HG02981 (cell line): ENCODE data around the gene RYR3.

Source experiments
- ATAC-seq: cut with Tn5 transposase; IDR thresholded peaks from one replicate; pipeline ENCODE4 v1.9.1; 2021; ENCODE audit warnings: mild to moderate bottlenecking, moderate library complexity; ENCODE audit not compliant: unreplicated experiment

The RYR3 gene

DNA sequence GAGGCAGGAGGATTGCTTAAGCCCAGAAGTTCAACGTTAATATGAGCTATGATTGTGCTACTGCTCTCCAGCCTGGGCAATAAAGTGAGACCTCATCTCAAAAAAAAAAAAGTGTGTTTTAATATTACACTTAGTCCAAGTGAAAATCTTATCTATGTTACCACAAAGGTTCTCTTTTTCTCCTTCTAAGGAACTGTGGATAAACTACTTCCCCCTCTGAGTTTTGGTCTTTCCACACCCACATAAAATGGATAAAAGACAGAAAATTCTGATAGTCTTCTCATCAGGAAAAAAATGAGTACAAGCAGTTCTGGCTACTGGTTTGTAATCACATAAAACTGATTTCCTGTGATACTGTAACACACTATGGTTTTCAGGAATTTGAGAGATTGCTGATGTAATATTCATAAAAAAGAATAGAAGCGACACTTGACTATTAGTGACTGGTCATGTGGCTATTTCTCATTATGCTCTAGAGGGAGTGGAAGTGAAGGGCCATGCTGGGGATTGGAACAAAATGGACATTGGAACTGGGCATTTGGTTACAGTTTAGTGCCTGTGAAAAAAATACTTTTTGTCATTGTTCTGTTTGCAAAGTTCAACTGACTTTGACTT is 68.2 kb downstream of the RYR3 start:
- no peak for ATAC-seq

DNA sequence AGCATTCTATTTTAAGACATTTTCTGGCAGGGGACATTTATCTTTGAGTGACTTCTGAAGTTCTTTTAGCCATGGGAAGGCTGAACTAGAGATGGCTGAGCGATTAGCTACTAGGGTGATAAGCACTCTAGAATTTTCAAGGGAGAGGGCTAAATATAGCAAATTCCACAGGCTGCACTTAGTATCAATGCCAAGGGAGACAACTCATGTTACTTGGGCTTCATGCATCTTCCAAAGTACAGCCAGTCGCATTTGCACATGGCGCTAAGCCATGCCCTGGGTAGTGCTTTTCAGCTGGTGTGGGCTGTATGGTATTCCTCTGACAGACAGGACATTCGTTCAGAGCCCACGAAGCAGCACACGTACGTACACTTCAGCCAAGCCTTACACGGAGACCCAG is 69.6 kb downstream of the RYR3 start:
- ATAC-seq: no peak

DNA sequence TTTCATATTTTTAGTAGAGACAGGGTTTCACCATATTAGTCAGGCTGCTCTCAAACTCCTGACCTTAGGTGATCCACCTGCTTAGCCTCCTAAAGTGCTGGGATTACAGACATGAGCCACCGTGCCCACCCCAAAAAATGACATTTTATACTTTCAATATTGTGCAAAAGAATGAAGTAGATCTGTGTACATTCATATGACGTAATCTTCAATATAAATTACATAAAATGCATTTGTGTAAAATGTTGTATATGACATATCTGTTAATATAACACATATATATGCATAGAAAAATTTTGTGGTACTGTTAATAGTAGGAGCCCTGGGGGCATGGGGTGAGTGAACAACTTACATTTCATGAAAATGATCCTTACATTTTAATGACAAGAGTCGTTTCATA is 71.7 kb downstream of the RYR3 start:
- ATAC-seq: no peak

DNA sequence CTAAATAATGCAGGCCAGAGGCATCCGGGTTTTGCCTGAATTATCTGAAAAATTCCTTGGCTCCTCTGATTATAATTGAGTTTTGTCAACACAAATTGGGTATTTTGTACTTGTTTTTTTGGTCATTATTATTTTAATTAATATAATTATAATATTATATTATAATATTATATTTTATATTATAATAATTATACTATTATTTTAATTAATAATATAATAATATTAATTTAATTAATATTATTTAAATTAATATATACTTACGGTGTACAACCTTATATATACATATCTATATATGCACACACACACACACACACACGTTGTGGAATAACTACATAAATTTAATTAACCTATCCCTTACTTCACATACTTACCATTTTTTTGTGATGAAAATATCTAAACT is 73.5 kb downstream of the RYR3 start:
- no peak for ATAC-seq

DNA sequence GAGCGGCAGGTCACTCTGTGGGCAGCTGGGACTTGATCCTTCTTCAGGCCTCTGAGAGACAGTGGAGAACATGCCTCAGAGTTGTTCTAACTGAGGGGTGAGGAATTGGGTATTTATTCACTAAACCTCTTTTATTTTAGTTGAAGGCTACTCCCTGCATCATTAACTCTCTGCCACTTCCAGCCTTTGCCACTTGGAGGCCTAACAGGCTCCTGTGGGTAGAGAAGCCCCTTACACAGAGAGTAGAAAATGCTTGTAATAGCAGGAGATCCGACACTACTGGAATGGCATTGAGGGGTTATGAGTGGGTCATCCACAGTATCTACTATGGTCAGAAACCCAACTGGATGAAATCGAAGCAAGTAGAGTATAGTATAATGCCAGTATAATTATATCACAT is 81.7 kb downstream of the RYR3 start:
- no peak for ATAC-seq

DNA sequence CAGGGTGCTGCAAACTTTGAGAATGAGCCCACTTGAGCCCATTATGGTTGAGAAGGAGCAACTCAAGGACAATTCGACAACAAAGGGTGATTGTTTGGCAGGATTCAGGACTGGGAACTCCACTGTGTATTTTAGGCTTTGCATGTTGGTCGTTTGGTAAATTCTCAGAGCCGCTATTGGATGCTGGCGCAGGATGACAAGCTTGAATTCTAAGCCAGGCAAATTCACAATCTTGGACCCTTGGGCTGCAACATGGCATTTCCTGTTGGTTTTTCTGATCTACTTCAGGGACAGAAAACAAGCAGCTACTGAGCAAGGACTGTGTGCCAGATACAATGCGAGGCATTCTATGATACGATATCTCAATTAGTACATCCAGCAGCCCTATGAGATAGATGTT is 82.8 kb downstream of the RYR3 start:
- no peak for ATAC-seq

DNA sequence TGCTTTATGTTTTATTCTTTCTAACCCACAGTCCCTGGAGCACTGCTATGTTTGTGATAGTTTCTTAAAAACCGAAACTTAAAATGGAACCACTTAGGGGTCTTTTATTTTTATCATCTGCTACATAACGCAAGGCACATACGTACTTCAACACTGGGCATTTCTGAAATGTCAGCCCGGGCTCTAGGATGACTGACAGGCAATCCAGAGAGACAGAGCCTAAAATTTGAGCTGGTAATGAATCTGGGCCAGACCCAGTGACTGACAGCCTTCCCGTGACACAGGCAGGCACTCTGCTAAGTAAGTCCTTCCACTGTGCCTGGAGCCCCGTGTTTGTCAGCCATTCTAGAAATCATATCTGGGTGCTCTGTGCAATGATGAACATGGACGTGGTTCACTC is 84.6 kb downstream of the RYR3 start:
- ATAC-seq: no peak

DNA sequence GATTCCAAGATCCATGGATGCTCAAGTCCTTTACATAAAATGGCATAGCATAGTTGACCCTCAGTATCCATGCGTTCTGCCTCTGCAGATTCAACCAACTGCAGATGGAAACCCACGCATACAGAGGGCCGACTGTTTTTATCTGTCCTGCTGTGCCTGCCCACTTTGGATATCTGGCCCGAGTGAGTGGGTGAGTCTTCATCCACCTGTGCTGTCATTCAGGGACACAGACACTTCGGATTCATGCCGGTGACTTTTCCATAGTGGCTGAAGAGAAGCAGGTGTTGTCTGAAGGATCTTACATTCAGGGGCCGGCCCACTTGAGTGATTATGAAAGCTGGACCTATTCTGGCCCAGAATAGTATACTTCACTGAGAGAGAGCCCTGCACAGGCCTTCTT is 85.1 kb downstream of the RYR3 start:
- no peak for ATAC-seq

DNA sequence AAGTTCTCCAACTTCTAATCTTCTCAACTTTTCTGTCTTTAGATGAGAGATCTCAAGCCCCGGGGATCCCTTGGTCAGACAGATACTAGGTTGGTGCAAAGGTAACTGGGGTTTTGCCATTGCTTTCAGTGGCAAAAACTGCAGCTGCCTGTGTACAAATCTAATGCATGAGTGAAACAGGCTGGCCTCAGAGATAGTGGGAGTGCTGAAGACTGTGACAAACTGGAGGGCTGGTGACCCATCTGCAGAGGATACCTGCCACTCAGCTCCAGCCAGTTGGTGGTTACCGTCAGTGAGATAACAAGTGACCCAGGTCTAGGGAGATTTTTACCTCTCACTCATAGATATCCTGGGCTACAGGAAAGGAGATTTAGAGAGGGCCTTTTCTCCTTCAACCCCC is 85.7 kb downstream of the RYR3 start:
- no peak for ATAC-seq

DNA sequence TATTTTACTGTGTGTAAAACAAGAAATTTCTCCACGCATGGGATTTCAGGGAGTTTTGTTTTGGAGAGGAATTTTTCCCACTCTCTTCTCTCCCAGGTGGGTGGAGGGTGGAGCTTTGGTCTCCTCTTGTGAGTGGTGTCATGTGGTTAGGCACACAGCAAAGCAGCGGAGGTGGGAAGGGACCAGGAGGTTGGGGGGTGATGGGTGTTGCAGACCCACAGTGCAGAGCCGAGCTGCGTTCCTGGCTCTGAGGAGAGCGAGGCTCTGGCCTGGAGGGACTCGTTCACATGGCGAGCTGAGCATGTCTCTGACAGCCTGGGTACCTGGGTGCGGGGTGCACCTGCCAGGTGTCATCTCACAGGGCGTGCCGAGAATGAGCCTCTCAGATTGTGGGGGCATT is 87.8 kb downstream of the RYR3 start:
- no peak for ATAC-seq

DNA sequence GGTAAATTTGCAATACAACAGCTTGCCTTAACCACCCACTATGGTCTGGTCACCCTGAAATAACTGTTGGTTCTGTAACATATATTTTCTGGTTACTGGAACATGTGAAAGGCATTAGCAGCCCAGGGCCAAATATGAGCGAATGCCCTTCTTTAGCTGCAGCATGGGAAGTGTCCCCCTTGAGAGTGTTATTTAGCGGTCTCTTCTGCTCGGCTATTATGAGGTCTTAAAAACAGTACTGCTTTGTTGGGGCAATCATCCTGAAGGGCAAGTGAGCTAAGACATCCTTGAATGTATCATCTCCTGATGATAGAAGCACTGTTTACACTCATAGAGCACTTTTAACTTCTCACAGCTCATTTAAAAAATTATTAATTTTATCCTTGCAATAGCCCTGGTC is 90.2 kb downstream of the RYR3 start:
- ATAC-seq: no peak

DNA sequence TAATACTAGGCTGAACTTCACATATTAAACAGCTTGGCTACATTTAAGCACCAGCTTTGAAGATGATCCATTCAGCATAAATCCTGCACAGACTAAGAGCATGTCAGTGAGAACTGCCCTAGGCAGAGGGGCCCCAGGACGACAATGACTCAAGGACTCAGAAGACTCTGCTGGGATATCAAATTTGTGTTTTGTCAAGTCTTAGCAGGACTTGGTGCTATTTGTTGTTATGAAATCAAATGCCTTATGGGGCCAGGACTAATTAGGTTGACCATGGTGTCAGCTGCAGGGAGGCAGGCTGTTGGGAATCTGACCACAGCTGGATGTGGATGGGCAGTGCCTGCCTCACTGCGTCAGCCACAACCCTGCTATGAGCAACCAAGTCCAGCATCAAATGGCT is 91.8 kb downstream of the RYR3 start:
- ATAC-seq: no peak

DNA sequence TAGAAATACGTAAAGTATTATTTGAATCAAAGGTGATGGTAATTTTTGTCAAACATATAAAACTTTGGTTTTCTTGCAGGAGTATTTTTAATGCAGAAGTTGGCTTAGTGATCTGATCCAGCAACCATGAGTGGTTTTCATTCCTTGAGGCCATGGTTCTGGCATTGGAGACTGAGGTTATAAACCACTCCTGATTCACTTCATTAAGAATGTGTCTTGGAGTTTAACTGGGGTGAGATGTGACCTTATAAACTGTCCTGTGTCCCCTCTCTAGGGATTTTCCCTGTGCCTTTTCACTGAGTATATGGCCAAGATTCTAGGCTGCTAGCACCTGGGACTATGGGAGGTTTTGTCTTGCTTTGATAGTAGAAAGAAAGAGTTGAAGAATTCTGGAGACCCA is 94.3 kb downstream of the RYR3 start:
- ATAC-seq: no peak

DNA sequence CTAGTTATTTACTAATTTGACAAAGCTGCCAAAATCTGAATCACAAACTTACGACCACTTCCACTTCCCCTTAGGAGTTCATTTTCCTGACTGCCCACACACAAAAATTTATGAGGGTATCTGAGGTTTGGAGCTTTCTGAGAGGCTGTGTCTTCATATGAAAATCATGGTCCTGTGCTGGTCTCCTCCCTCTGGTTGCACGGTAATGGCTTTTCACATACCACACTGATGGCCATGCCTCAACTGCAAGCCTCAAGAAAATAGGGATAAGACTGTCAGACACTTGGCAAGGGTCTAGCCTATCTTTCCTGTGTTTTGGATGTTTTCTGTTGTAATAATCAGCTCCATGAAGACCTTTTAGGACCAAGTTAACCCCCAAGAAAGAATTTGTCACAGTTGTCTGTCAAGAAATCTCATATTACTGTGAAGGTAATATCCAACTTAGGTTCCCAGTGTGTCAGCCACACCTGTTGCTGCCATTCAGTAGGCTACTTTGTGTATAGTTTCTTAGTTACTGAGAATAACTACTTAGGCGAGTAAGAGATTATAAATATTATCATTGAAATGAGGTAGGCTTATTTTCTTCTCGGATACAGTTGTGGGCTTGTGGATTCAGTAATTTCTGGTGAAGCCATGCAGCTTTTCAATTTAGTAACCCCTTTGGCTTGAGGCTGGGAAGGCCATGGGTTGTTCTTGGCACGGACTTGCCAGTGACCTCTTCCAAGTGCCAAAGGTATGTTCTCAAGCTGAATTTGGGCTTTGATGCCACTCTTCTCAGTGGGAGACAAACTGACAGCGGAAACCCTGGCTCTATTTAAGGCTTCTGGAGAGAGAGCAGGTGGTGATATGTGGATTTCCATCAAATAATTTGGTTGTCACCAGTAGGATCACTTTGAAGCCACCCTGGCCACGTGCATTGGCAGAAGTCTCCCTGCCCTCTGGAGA is 101.1 kb downstream of the RYR3 start:
- no peak for ATAC-seq

DNA sequence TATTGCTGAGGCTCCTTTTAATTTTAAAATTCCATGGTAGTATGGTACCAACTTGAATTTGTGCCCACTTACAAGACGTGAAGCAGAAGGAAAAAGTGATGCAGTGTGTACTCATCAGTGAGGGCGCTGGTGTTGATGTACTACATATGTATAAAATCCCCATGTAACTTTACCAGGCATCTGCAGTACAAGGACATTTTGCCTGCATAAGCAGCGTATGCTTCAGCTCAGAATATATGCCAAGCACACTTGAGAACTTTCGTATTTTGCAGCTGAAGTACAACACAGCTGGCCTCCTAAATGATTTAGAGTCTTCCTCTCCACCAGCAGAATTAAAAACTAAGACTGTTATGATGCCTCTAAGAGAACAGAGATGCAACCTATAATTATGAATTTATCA is 108.9 kb downstream of the RYR3 start:
- ATAC-seq: no peak

DNA sequence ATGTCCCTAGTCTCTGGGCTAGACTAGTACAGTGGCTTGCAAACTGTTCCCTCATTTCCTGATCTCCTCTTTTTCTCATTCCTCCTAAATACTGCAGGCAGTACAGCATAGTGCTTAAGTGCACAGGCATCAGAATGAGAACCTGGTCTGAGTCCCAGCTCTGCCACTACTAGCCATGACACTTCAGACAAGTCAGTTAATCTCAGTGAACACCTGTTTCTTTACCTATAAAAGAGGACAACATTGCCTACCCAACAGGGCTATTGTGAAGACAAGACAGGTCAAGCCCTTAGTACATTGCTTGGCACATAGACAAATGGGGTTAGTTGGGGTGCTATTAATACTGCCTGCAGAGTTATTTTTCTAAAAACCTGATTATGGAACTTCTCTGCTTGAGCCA is 113.3 kb downstream of the RYR3 start:
- ATAC-seq: no peak

DNA sequence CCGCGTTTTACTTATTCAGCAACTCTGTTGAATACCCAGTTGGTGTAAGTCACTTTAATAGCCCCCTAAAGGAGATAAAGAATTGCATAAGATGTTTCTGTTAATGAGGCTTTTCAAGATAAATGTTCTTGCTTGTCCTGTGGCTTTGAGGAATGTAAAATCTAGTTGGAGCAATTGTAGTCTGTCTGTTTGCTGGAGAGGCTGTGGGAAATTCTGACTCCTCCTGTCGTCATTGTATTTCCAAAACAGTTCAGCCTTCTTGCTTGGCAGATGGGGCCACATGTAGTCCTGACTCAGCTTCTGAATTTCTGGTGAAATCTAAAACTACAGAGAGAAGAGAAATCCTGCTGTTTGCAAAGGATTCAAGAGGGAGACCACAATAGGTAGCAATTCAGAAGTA is 114.4 kb downstream of the RYR3 start:
- no peak for ATAC-seq

DNA sequence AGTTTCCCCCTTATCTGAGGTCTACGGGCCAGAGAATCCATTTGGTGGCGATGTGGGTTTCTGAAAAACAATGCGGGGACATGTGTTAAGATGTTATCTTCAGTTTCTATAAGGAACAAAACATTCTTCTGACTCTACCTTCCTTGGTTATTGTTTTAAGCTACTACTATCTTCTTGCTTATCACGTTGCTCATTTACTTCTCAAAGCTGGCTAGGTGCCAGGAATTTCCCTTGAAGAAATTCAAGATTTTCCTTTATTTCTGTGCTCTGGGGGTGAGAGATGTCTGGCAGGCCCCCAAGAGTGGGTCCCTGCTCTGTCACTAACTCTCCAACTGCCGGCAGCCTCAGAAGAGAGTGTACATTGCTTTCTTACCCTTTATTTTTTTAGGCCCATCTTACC is 119.8 kb downstream of the RYR3 start:
- no peak for ATAC-seq

DNA sequence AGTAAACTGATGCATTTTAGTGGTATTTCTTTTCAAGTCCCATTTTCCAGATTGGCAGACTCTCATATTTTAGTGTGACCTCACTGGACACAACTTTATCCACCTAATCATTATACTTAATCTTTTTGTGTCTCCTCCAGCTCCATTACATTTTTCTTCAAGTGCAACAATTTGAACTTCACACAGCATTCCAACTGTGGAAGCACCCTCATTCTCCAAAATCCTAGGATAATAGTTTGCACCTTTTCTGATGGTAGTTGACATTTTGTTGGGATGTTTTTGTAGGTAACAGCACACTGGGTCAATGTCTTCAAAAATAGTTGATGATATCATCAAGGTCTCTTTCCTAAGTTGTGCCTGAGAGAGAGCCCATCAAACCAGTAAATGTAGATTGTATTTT is 123.1 kb downstream of the RYR3 start:
- ATAC-seq: no peak

DNA sequence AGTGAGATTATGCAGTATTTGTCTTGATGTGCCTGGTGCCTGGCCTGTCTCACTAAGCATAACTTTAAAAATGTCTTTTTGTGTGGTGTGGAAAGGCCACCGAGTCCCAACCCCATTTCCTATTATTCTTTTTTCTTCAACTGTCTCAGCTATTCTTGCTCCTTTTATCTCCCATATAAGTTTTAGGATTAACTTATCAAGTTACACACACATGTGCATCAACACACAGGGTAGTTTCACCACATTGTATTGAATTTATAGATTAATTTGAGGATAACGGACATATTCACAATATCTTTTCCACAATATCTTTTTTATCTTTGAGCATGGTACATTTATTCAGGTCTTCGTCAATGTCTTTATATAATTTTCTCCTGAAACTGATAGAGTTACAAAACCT is 127.6 kb downstream of the RYR3 start:
- ATAC-seq: no peak

DNA sequence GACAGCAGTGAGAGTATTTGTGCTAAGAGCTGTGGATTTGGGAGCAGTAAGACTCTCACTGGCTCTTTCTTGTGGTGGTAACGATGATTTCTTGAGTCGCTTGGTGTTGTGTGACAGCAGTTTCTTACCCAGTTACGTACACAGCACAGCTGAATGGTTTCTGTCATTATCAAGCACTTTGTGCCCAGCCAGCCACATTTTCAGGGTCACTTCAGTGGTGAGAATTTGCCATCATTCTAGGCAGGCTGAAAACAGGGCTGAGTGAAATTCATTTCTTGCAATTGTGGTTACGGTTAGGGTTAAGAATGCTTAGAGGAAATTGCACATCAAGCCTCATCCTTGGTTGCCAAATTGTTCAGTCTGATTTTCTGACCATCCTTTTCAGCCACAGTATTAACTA is 130.1 kb downstream of the RYR3 start:
- no peak for ATAC-seq

DNA sequence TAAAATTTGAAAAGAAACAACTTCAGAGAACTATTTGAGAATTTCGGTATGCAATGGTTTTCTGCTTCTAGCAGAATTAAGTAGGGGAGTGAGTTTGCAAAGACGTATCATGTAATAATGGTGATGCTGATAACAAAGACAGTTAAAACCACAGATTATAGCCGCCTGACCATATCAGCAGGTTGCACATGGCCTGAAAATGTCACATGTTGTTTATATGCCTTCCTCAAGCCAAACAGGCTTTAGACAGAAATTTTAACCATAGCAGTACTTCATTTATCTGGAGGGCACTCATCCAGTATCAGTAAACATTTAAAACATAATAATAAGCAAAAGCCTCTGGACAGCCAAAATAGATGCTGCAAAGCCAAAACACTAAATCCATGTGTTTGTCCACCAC is 131.7 kb downstream of the RYR3 start:
- no peak for ATAC-seq

DNA sequence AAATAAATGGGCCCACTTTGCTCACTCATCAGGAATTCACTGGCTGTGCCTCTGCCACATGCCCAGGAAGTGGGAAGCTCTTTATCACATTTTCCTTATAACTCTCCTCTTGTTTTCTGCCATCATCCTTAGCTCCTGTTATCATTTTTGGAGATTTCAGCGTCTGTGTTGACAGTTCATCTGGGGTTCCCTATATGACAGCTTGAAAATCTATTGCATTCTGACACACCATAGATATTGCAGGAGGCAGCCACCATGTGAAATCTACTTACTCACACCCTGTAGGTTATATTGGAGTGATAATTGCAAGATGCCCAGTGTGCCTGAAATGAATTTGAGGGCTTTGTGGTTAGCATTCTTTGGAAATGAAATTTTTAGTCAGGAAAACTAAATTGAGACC is 132.9 kb downstream of the RYR3 start:
- ATAC-seq: no peak
